NCI-H82 treated with DMSO at 0.1 percent for 48 hours (cell line): ENCODE measurements around the gene SLC13A2.

ENCODE experiments used
- DNase-seq: peaks from one replicate; lab custom pipeline; 2025; ENCODE audit not compliant: unreplicated experiment; lab: John Stamatoyannopoulos, UW

The SLC13A2 gene

DNA sequence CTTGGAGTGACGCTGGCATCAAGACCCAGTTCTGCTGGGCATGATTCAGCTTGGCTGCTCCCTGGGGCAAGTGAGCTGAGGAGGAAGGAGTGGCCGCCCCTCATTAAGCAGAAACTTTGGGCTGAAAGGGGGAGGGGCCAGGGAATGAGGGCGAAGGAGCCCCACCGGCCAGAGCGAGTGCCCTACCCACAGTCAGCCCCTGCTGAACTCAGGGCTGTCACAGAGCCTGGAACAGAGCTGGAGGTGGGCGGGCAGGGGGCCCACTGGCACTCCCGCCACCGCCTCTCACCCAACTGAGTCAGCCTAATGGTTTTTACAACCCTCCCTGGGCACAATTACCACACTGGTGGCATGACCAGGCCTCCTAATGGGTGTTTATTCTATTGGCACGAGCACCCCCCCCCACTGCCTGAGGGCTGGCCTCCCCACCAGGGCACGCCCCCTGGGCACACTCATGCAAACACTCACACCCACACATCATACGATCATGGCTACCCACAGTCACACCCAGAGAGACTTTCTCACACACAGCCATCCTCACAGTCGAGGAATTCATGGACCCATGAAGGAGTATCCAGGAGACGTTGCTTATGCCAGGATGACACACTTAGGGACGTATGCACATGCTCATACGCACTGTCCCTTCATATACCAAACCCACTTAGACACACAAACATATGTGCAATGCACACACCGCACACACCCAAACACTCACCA, 59.8 kb downstream of the SLC13A2 start:
- no peak for DNase-seq

DNA sequence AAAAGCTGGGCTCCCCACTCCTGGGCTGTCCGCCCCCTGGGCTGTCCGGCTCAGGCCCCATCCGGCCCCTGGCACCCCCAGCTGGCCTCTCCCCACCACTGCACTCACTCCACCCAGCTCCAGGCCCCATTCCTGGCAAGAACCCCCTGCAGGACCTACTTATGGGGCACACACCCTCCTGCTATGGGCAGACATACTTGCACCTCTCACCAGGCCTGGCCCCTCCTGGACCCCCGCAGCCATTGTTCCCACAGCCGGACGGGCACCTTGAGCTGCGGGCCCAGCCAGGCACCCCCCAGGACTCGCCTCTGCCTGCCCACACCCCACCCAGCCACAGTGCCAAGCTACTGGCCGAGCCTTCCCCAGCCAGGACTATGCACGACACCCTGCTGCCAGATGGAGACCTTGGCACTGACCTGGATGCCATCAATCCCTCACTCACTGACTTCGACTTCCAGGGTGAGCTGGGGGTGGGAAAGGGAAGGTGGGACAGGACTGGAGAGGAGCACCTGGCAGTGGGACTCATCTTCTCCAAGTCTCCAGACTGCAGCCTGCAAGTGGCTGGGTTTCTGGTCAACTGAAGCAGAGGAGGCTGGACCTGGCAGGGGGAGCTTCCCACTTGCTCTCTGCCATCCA, 61.4 kb downstream of the SLC13A2 start:
- no peak for DNase-seq

DNA sequence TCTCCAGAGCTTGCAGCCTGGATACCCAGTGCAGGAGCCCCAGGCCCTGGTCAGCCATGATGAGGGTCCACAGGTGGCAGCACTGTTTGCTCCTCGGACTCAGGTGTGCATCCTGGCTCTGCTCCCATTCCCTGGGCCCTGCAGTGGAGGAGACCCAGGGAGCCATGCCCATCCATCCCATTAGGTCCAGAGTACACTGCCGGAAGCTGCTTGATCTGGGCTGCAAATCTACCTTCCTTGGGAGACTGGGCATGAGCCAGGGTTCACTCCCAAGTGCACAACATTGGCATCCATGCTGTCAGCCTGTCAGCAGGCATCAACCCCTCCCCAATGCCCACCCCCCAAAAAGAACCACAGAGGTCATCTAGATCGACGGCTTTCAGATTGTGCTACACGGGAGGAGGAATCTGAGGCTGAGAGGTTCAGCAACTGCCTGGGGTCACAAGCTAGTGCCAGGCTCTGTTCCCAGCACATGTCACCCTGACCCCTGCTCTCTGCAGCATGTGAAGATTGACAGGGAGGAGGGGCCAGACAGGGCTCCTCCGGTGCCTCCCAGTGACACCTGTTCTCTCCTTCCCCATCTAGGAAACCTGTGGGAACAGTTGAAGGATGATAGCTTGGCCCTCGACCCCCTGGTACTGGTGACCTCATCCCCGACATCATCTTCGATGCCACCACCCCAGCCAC, 63.2 kb downstream of the SLC13A2 start:
- DNase-seq, result no peak

DNA sequence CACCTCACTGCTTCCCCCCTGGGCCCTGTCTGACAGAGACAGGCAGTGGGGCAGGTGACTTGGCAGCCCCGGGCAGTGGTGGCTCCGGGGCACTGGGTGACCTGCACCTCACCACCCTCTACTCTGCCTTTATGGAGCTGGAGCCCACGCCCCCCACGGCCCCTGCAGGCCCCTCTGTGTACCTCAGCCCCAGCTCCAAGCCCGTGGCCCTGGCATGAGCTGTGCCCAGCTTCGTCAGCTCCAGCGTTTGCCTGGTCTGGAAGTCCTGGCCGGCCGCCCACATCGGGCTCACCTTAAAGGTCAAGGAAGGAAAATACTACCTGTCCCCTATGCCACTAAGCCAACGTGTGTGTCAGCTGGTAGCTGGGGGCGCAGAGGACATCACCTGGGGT, 63.8 kb downstream of the SLC13A2 start:
- no peak for DNase-seq

DNA sequence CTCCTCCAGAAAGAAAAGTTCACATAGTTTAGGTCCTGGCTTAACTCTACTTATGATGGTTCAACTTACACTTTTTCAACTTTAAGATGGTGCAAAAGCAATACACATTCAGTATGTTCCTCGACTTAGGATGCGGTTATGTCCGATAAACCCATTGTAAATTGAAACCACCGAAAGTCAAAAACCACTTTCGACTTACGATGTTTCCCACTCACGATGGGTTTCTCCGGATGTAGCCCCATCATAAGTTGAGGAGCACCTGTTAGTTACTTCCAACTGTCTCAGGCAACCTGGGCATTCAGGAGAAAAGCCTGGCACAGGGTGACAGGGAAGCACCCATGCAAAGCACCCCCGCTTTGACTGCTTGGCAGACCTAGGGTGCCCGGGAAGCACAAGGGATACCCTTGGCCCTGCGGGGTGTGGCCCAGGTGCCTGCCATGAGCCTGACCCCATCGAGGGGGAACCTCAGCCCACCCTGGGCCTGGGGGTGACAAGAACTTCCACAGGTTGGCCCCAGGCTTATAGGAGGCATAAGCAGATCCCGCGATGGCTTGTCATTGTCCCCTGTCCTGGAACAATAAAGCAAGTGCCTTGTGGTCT, 65.0 kb downstream of the SLC13A2 start:
- DNase-seq, result no peak

DNA sequence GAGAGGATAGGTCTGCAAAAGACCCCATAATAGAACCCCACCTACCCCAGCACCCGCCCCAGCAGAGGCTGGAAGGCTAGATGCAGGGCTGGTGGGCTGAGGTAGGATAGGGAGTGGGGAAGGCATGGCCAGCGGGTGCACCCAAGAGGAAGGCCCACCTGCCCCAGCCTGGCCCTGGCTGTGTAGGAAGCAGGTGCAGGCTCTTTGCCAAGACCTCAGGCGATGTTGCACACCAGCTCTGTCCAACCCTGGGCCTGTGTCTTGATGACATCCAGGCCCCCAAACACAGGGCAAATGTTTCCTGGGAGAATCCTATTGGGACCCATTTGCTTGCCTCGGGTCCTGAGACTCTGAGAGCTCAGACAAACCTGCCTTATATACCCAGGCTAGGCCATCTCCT, 66.8 kb downstream of the SLC13A2 start:
- DNase-seq, result no peak

DNA sequence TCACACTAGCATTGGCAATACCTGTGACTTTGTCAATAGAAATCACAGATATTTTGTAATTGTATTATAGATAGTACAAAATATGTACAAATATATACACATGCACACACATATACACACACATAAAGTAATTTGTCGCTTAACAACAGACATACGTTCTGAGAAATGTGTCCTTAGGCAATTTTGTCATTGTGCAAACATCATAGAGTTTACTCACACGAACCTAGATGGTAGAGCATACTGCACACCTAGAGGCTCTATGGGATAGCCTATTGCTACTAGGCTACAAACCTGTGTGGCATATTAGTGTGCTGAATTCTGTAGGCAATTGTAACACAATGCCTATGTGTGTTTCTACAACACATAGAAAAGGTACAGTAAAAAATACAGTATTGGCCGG, 68.0 kb downstream of the SLC13A2 start:
- no peak for DNase-seq

DNA sequence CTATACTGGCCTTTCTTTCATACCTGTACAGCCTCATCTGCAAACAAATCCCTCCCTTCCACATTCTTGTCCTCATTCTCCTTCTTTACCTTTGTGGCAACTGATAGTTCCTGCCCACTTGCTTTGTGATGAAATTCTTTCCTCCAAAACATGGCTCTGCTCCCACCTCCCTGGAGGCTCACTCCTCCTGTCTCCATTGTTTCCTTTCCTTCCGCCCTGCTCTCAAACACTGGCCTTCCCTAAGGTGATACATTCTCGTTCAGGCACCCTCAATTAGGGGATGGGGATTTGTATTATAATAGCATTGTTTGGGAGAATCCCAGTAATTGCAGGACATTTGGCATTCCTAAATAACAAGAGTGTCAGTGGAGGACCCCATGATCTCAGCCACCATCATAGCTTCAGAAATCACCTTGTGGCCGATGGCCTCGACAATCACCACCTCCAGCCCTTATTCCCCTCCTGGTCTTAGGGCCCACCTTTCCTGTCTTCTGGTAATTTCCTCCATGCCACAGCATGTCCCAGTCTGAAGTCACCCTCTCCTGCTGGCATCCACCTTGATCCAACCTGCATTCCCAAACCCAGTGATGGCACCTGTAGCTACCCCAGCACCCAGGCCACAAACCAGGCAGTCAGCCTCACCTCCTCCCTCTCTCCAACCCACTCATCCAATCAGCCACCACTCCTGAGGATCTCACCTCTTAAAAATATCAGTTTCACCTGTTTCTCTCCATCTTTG, 71.1 kb downstream of the SLC13A2 start:
- DNase-seq, result no peak

DNA sequence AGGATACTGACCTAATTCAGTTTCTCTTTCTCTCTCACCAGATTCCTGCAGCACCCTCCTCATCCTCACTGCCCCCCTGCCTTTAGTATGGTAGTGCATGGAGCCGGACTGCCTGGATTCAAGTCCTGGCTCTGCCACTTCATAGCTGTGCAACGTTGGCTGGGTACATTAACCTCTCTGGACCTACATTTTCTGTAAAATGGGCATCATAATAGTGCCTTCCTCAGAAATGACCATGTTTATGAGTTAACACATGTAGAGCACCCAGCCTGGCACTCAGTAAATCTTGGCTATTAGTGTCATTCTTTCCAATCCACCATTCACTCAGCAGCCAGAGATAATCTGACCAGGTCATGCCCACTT, 71.7 kb downstream of the SLC13A2 start:
- DNase-seq, result no peak

DNA sequence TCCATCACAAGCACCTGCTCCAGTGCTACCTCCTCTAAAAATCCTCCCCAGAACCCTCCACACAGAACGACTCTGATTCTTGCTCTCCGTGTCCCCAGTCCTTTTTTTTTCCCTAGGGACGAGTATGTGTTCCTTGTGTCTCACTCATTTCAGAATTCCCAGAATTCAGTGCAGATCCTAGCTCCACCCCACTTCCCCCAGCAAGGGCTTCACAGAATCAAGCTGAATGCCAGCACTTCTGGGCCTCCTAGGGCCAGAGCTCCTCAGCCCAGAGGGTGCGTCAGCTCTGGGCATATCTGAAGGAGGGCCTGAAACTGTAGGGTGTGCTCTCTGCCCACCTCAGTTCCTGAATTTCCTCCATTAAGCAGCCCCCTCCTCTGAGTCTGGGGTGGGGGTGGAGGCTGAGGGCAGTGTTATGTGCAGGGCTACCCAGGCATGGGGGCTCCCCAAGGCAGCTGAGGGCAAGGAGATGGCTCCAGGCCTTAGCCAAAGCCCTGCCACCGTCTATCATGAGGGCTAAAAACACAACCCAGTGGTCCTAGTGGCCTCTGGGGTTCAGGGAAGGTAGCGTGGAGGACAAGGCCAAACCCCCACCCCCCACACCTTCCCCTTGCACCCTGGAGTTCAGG, 72.5 kb downstream of the SLC13A2 start:
- peak; percentile 52 for DNase-seq

DNA sequence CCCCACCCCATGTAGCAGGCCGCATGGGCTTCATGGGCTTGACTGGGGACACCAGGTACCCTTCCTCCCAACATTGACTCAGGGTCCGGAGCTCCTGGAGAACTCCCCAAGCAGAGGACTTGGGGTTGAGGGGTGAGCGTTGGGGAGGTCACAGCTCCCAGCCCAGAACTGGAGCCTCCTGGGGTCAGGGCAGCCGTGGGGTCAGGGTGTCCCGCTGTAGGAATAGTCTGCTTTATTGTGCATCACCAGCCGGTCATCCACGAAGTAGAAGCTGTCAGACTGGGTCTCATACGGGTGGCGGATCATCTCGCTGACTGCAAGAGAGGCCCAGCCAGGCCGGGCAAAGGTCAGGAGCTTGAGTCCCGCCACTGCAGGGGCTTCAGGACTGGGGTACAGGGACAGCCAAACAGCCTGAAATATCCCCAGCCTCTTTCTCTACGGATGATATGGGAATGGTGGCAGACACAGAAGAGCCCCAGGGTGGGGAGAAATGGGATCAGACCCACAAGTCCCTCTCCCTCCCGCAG, 73.7 kb downstream of the SLC13A2 start:
- DNase-seq, result no peak
